GM11168 (cell line): Measurements from ENCODE around the gene PRIMA1.

ENCODE experiments used
- in situ Hi-C: fragments of 300-500 bp; cut with MboI; formaldehyde crosslinking; loops from one replicate; pipeline ENCODE4 v1.12.0; 2022; ENCODE audit warnings: low sequenced_read_pairs; ENCODE audit not compliant: unreplicated experiment

The PRIMA1 gene

GRCh38 chr14:93688239-93688666, 100.0 kb downstream of the PRIMA1 start:
- in situ Hi-C loops: no loop called here

DNA sequence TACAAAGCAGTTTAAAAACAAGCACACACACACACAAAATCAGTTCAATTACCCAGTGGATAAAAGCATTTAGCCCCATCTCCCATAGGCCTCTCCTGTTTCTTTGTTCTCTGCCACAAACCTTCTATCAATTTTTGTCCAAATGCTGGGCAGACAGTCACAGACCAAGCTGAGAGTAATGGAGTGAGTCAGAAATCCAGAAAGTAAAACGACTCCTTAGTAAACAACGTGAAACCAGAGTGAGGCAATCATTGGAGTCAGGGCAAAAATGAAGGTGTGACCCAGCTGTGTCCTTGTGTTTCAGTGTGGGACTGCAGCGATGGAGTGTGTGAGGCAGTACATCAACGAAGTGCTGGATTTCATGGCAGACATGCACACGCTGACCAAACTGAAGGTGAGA, 102.0 kb downstream of the PRIMA1 start:
- in situ Hi-C loops: no loop called here

- in situ Hi-C loops: no loop called here
Observed at GRCh38 chr14:93685121-93685895, 103.0 kb downstream of the PRIMA1 start.

DNA sequence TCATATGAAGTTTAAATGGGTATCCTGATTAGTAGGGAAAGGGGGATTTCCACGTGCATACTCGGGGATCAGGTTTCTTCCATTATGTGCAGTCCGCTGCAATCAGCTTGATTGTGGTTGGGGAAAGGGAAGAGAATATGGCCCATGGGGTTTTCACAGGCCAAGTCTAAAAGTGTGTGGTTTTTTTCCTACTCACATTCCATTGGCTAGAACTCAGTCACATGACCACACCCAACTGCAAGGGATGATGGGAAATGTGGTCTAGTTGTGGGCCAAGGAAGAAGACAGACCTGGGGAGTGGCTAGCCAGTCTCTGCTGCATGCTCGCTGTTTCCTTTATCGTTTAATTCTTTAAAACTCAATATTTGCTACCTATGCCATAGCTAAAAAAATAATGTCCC, 105.1 kb downstream of the PRIMA1 start:
- in situ Hi-C loops: no loop called here

DNA sequence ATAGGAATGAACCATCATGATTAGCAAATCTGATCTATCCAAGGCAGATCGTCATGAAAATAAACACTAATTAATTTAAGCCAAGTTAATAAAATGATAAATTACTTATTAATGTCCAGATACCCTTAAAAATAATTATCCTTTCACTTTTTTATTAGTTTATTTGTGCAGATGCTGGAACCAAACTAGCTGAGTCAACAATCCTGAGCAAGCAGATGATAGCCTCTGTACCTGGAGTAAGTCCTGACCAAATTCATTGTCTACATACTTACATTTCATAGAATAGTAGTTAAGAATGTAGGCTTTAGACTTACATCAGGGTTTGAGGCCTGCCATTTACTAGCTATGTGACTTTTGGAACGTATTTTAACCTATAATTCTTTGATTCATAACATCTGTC, 105.8 kb downstream of the PRIMA1 start:
- in situ Hi-C loops: no loop called here

- in situ Hi-C loops: no loop called here
Observed at GRCh38 chr14:93676416-93676958, 111.8 kb downstream of the PRIMA1 start.

DNA sequence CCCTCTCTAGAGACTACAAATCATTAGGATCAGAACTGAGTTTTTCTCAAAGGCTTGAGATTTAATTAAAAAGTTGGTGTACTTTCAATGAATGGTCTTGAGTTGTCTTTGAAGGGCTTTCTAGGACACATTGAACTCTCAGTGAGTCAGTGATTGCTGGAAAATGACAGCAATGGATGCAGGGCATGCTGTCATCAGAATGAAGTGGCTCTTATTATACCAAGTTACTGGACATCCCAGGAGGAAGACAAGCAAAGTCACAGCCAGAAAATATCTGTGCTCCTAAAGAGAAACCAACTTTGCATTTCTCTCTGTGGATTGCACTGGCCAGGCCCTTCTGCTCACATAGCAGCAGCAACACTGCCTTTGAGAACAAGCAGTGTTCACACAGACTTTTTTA, 112.6 kb downstream of the PRIMA1 start:
- in situ Hi-C loops: no loop called here

DNA sequence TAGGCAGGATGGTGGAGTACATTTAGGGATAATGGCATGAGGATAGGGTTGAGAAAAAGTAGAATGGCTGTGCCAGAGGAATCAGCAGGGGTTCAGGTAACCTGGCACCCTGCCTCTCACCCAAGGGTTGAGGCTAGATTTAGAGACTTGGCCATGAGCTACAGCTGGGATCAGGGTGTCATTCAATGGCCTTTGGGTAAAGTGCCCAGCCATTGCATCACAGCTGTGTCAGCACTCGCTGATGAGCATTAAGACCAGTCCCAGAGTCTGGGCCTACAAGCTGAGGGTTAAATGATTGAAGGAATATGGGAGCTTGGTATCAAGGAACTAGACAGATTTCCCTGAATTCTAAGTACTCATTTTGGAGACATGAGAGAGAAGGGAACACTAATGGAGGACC, 113.9 kb downstream of the PRIMA1 start:
- in situ Hi-C loops: no loop called here

- in situ Hi-C loops: no loop called here
Observed at GRCh38 chr14:93669632-93670031, 118.7 kb downstream of the PRIMA1 start.
